22Rv1 (cell line): Measurements from ENCODE around the gene IRF6.

Experiments
- H3K27ac ChIP-seq: fragments of 450-650 bp; 2 replicates; pipeline ENCODE4 v1.5.1; 2017
- CTCF ChIP-seq: fragments of 450-650 bp; IDR thresholded peaks from 2 replicates; pipeline ENCODE4 v1.5.1; 2017; ENCODE audit warnings: mild to moderate bottlenecking
- ZFX ChIP-seq: fragments of 450-650 bp; IDR thresholded peaks from 2 replicates; pipeline ENCODE4 v1.6.1; 2017; ENCODE audit warnings: antibody characterized with exemption, borderline replicate concordance

The IRF6 gene

GRCh38 chr1:209845408-209845725 is 39.4 kb upstream of the IRF6 start:
- H3K27ac ChIP-seq: no peak overlapping the region
- TF ChIP-seq ZFX: no peak
- TF ChIP-seq CTCF: no peak

GRCh38 chr1:209844695-209845407 is 38.9 kb upstream of the IRF6 start:
- H3K27ac ChIP-seq: no peak overlapping the region
- no peak for TF ChIP-seq ZFX
- no peak for TF ChIP-seq CTCF

GRCh38 chr1:209840611-209841010 is 34.7 kb upstream of the IRF6 start:
- no peak overlapping the region for H3K27ac ChIP-seq
- TF ChIP-seq ZFX (no peak), CTCF (no peak)

- no peak overlapping the region for H3K27ac ChIP-seq
Measured at GRCh38 chr1:209839875-209840546, 34.1 kb upstream of the IRF6 start.

GRCh38 chr1:209838537-209838936 is 32.6 kb upstream of the IRF6 start:
- no peak for TF ChIP-seq ZFX
- no peak for TF ChIP-seq CTCF
- H3K27ac ChIP-seq: no peak overlapping the region

More at GRCh38 chr1:209839875-209840546, 34.1 kb upstream of the IRF6 start:
- no peak for TF ChIP-seq ZFX
- no peak for TF ChIP-seq CTCF

- TF ChIP-seq CTCF: no peak
- no peak for TF ChIP-seq ZFX
- no peak overlapping the region for H3K27ac ChIP-seq
Measured at GRCh38 chr1:209837671-209838070, 31.7 kb upstream of the IRF6 start.

- TF ChIP-seq ZFX (no peak), CTCF (no peak)
- H3K27ac ChIP-seq: no peak overlapping the region
Measured at GRCh38 chr1:209835782-209836298, 29.9 kb upstream of the IRF6 start.
